NCI-H2107 treated with DMSO at 0.1 percent for 48 hours (cell line): ENCODE measurements around the gene CUTA.

ENCODE experiments used
- DNase-seq: peaks from one replicate; lab custom pipeline; 2025; ENCODE audit not compliant: unreplicated experiment; lab: John Stamatoyannopoulos, UW

CUTA gene

DNA sequence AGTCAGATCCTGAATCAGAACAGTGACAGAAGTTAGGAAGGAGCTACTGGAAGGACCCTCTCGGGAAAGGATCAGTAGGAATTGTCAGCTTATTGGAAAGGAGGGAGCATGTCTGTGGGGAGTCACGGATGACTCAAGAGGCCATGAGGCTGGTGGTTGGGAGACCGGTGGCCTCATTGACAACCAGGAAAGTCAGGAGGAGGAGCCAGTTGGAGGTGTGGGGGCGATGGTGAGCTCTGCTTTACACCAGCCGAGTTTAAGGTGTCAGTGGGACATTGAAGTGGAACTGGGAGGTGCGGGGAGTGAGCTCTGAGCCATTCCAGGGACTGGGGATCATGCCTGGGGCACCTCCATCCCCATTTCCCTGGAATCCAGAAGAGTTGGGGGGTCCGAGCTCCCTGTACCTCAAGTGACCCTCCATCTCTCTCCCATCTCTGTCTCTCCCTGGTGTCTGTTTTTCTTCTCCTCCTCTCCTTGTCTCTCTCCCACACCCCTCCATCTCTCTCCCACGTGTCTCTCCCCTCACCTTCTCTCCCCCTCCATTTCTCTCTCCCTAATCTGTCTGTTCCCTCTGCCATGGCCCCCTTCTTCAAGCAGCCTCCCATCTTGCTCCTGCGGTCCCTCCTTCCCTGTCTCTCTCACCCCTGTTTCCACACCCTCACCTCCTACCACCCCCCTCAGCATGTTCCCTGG lies 22.2 kb upstream of the CUTA start:
- no peak for DNase-seq

DNA sequence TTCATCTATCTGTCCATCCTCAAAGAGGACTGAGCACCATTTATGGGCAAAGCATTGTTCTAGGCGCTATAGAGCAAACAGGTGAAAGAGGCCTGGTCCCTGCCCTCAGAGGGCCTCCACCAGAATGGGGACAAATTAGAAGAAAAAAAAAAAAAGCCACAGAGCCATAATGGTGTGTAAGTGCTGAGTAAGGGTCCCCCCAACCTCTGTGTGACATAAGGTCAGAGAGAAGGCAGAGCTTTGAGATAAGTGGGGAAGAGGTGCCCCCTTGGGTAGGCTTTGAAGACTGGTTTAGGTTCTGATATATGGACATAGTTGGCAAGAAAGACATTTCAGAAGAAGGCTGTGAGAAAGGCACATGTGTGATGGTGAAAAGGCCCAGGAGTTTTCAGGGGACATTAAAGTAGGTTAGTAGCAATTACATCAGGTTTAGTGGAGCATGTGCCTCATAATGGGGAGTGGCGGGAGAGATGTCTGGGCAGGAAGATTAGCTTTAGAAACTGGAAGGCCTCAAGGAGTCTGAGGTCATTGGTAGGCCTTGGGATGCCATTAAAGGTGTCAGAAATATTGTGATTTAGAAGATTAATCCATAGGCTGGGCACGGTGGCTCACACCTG lies 21.2 kb upstream of the CUTA start:
- DNase-seq: no peak

DNA sequence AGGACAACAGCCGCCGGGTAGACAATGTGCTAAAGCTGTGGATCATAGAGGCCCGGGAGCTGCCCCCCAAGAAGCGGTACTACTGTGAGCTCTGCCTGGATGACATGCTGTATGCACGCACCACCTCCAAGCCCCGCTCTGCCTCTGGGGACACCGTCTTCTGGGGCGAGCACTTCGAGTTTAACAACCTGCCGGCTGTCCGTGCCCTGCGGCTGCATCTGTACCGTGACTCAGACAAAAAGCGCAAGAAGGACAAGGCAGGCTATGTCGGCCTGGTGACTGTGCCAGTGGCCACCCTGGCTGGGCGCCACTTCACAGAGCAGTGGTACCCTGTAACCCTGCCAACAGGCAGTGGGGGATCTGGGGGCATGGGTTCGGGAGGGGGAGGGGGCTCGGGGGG lies 19.8 kb upstream of the CUTA start:
- DNase-seq: no peak

DNA sequence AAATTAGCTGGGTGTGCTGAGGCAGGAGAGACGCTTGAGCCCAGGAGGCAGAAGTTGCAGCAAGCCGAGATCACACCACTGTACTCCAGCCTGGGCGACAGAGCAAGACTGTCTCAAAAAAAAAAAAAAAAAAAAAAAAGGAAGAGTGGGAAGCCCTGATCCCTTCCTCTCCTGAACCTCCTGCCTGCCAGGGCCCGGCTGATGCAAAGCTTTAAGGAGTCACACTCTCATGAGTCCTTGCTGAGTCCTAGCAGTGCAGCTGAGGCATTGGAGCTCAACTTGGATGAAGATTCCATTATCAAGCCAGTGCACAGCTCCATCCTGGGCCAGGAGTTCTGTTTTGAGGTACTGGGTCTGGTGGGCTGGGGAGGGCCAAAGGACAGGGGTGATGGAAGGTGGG lies 17.1 kb upstream of the CUTA start:
- no peak for DNase-seq

DNA sequence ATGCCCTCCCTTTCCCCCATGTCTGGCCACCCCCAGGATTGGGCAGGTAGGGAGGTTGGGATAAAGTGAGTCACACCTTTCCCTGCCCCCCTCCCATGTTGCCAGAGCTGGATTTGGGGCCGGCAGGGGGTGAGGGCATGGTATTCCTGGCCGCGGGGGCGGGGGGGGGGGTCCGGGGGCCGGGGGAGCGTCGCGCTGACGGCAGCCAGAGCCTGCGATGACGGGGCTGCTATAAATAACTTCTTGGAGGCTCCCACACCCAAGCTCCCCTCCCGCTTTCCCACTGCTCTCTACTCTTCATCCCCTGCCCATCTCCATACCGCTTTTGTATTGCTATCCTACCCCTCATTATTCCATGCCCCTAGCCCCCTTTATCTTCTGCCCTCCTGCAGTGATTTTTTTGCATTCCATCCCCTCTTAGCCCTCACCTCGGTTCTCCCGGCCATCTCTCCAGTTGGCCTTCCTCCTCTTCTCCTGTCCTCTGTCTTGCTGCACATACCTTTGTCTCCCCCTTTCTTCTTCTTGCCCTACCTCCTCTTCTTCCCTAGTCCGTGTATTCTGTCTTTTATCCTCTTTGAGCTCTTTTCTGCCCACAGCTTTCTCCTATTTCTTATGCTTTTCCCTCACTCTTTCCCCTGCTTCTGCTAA lies 15.8 kb upstream of the CUTA start:
- DNase-seq: no peak

DNA sequence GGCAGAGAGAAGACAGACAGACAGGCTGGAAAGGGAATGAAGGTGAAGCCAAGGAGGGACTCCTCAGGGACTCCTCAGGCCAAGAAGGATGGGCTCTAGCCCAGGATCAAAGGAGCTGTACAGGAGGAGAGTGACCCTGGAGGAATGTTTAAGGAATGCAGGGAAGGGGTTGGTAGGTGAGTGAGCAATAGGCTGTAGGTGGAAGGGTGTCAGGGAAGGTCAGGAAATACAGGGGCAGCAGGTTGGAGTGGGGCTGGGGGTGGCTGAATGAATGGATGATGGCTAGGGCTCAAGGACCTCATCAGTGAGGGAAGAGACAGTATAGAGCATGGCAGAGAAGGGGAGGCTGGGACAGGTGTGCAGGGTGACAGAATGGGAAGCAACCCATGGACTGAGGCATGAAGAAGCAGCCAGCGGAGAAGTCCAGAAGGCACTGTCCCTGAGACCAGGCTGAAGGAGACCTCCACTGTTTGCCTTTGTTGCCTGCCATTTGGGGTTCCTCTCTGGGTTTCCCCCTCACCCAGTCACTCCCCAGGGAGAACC lies 15.2 kb upstream of the CUTA start:
- no peak for DNase-seq

DNA sequence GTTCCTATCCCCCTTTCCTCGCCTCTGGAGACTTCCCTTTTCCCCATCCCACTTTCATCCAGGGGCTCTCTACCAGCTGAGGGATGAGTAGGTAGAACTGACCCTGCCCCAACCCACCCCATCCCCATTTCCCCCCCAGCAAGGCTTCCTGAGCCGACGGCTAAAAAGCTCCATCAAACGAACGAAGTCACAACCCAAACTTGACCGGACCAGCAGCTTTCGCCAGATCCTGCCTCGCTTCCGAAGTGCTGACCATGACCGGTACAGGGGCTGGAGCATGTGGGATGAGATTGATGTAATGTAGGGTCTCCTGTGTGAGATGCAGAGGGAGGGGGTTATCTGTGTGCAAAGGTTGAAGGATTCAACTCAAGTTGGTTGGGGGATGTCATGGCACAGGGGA lies 14.6 kb upstream of the CUTA start:
- no peak for DNase-seq

DNA sequence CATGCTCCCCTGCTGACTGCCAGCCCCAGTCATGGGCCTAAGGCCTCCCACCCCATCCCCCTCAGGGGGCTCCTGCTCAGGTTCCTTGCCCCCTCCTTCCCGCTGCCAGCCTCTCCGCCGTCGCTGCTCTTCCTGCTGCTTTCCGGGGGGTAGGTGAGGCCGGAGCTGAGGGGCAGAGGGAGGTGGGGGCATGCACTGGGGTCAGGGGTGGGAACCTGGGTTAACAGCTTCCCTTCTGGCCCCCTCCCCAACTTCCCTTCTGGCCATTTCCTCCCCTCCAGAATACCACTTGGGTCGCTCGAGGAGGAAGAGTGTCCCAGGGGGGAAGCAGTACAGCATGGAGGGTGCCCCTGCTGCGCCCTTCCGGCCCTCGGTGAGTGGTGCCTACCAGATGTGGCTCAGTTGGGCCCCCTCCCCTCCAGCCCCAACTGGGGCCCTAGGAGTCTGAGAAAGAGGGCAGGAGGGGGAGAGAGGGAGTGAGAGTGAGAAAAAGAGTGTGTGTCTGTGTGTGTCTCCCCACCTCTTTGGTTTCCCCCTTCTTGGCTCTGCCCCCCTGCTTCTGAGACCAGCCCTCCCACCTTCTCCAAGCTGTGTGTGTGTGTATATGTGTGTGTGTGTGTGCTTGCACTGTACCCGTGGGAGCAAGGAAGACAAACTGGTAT lies 14.1 kb upstream of the CUTA start:
- DNase-seq: no peak

DNA sequence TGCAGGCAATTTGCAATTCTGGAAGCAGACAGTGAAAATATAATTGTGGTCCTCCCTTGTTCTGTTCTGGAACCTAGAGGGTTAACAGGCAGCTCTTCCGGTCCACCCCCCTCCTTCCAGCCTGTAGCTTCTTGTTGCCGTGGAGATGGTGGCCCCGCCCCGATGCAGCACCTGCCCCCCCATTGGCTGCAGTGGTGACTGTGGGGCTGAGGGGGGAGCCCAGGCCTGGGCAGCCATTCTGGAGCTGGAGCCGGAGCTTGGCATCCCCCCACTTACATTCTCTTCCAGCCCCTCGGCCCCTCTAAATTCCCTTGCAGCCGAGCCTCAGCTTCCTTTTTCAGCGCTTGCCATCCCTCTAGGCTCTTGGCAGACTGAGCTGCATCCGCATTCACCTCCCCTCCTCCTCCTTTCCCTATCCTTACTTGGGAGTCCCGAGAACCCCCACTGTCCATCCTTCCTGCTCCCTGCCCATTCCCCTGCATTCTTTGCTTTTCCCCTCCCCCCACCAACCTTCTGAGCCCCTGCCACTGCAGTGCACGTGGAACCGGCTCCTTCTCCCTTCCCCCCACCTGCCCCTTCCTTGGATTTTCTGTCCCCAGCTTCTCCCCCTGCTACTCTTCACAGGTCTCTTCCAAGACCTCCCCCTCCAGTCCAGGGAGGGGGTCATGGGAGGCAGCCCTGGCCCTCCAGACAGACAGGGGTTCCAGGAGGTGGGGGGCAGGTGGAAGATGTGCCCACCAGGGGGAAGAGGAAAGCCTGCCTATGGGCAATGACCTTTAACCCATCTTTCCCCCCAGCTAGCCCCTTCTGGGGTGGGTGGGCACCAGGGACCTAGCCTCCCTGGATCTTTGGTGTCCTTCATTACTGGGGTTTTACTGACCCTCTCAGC lies 13.3 kb upstream of the CUTA start:
- no peak for DNase-seq

DNA sequence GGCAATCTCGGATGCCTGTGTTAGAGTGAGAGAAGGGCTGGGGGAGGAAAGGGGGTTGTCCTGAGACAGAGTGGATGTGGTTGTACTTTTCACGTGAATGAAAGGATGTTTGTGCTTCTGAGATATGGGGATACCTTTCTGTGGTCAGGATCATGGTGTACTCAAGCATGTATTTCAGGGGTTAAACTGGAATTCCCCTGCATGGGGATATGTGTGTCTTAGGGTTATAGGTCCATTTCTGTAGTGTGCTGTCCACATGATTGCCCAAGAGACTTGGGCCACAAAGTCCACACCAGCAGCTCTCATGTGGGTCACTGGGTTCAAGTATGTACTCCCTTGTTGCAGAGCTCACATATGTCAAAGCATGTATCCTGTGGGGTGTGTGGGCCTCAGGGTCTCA lies 12.4 kb upstream of the CUTA start:
- DNase-seq: no peak

DNA sequence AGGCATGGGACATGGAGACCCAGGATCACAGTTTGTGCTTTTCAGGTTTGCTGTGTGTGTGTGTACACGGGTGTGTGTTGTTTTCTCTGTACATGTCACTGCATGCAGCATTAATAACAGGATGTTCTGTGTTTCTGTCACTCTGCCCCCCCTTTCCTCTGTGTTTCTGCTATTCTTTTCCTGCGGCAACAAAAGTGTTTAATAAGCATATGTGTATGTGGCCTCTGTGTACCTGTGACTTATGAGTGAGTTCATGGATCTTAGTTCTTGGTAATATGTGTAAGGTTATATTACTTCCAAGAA lies 11.8 kb upstream of the CUTA start:
- no peak for DNase-seq

DNA sequence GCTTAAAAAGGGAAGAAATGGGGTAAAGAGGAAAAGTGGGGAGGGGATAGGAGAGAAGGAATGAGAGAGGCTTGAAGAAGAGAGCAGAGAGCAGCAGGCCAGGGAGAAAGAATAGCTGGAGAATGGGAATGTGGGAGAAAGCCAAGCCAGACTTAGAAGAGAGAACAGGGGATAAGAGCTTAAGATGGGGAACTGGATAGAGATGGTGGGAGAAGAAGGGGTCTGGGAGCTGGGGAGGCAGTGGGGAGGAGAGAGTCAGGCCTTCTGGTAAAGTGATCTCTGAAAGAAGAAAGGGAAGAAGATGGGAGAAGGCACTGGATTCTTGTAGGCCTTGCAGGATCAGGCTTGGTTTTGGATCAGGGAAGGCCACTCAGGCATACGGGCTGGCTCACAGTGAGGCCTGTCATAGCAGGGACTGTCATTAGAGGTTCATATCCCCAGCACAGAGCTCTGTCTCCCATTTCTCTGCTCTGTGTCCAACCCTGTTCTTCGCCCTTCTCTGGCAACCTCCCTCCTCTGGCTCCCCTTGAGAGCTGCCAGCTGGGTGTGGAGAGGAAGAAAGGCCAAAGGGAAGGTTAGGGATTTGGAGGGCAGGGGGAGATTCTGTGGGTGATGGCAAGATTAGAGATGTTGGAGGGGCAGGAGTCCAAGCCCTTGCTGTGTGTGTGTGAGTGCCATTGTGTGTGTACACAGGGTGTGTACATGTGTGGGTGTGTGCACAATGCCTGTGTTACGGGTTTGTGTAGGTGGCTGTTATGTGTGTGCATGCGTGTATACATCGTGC lies 11.3 kb upstream of the CUTA start:
- no peak for DNase-seq

DNA sequence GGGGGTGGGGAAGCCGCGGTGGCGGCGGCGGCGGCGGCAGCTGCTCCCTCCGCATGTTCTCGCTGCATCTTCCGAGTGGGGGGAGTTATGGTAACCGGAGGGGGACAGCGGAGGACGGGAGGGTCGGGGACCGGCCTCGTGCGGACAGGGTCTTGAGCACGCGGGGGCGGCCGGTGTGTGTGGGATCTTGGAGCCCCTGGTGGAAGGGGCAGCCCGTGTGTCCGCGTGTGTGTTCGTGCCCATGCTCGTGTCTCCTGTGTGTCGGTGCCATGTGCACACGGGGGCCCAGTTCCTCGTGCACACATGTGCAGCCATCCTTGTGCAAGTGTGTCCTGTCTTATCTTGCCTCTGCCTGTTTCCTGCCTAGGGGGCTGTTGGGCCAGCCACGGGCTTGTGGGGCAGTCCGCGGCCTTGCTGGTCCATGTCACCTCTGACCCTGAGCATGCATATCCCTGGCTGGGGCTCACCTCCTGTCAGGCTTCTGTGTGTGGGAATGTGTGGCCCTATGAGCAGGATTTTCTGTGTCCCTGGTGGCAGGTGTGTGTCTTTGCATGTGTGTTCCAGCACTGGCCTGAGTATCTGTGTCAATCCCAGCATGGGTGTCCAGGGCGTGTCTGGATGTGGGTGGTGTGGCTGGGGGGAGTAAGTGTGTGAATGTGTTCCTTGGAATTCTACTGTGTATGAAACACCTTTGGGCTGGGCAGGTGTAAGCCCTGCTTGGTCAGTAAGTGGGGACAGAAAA lies 10.5 kb upstream of the CUTA start:
- no peak for DNase-seq

DNA sequence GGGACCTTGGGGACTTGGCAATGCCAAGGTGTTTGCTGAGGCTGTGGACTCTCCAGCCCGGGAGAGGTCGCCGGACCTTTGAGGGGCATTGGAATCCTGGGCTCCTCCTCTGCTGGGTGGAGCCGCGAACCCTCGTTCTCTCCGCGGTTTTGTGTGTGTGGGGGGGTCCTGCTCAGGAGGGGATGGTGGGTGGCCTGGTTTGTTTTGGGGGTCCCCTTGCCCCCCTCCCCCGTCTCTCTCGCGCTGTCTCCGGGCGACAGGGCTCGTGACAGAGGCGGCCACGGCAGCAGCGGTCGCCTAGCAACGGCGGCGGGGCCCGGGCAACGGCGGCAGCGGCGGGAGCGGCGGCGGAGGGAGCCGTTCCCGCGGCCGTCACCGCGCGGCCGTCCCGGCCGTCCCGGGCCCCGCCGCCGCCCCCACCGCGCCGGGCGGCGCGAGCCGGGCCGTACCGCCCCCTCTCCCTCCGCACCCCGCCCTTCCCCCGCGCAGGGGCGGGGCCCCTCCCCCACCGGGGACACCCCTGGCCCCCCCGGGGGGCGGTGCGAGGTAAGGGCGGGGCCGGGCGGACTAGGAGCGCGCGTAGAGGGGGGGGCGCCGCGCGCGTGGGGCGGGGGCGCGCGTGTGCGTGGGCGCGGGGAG lies 9.8 kb upstream of the CUTA start:
- DNase-seq: no peak

DNA sequence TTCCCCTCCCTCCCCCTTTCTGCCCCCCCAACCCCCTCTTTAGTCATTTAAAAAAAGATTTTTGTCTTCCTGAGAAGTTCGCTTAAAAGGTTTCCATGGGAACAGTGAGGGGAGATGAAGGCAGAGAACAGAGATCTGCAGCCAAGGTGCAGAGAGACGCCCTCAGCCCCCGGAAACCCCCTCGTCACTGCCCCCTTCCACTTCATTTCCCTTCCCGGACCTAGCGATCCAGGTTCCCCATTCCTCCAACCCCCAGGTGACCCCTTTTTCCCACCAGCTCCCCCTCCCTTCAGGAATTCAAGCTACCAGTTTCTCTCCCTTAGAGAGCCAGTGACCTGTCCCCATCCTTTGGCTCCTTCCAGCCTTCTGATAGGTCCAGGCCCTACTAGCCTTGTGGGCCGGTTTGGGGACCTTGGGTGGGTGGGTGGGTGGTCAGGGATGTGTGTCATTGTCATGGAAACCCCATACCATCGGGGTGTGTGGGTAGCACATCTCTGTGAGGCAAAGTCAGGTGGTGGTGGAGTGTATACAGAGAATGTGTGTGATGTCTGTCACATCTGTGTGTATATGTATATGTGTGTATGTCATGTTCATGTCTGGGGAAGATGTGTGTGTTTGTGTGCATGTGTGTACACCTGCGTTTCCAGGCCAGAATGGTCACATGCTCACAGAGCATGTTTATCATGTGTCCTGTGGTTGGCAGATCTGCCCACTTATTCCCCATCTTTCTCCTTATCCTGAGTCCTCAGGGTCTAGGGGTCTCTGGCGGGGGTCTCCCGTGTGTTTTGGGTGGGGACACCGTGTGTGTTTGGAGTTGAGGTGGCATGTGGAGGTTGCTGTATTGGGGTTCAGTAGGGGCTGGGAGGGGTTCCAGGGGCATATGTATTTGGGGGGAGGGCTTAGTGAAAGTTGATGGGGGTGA lies 8.9 kb upstream of the CUTA start:
- no peak for DNase-seq

DNA sequence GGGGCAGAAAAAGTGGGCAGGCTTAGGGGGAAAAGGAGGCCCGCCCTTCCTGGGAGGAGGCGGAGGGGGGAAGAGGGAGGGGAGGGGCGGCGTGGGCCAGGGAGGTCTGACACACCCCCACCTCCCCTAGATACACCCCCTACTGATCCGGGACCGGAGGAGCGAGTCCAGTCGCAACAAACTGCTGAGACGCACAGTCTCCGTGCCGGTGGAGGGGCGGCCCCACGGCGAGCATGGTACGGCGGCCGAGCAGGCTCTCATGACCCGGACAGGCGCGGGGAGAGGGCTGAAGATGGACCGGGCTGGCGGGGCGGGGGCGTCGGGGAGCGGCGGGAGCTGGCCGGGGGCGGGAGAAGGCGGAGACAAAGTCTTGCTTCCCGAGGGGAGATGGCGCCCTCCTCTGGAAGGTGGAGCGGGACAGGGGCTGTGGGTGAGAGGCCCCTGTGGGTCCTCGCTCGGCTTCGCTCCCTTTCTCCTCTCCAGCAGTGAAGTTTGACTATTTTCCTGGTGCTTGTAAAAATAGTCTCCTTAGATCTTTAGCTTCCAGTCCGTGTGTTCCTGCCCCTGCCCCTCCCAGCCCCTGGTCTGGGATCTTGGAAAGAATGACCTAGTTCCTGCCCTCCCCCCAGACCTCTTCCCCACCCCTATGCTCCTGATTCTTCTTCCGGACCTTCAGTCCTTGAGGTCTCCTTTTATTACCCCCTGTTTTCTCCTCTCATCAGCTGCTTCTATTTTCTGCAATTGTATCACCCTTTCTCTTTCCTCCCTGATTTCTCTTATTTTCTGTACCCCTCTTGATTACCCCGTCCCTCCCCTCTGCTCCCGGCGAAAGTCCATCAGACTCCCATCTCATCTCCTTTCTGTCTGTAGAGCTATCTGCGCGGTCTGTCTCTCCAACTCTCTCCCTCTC lies 8.0 kb upstream of the CUTA start:
- DNase-seq: no peak
